ENCODE data around the gene FSIP2. TPM values are rescaled to one million over a fixed set of nuclear protein-coding genes. Genes with fewer than 3 reads are reported as not detected.

Gene FSIP2
- total and polyA plus RNA-seq, 3 experiments from 2014 or later, result not detected

- no peak overlapping the region for H3K4me3 Mint-ChIP-seq
- no peak for DNase-seq
- Histone ChIP-seq H3K4me1 (ENCODE audit: insufficient read depth, low read length) (no peaks in the 10 kb centered on the region), H3K27ac (ENCODE audit: low read depth, low read length) (no peak overlapping the region), H3K36me3 (ENCODE audit: insufficient read depth, low read length) (no peaks in the 10 kb centered on the region), H3K9me3 (ENCODE audit: low read length) (no peaks in the 10 kb centered on the region), H3K4me3 (ENCODE audit: low read length) (no peak overlapping the region), H3K27me3 (ENCODE audit: insufficient read depth, low read length, poor library complexity, severe bottlenecking) (no peaks in the 10 kb centered on the region)
- CTCF ChIA-PET, result no interaction called here
- H3K27ac Mint-ChIP-seq, result no peak overlapping the region
- POLR2A ChIA-PET, result no interaction called here
- H3K9me3 Mint-ChIP-seq, result peaks cover 22 to 47% (median 28%) of the 10 kb centered on the region in 5 donors
- no peaks in the 10 kb centered on the region for H3K4me1 Mint-ChIP-seq
- H3K27me3 Mint-ChIP-seq, result no peaks in the 10 kb centered on the region
- H3K36me3 Mint-ChIP-seq, result peaks cover 0 to 14% (median 0%) of the 10 kb centered on the region in 3 donors
Measured at GRCh38 chr2:185813707-185814106, 75.1 kb downstream of the FSIP2 start.

DNA sequence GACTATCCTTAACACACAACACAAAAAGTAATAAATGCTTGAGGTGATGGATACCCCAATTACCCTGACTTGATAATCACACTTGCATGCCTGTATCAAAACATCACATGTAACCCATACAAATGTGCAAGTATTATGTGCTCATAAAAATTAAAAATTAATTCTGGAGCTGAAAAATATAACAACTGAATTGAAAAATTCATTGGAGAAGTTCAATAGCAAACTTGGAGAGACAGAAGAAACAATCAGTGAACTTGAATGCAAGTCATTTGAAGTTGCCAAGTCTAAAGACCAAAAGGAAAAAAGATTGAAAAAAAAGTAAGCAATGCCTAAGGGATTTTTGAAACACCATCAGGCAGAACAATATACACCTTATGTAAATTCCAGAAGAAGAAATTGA lies 79.4 kb downstream of the FSIP2 start:
- no peak overlapping the region for H3K27ac Mint-ChIP-seq
- DNase-seq, result no peak
- ChIA-PET CTCF (no interaction called here), POLR2A (no interaction called here)
- Histone ChIP-seq H3K4me1 (ENCODE audit: insufficient read depth, low read length) (no peaks in the 10 kb centered on the region), H3K4me3 (ENCODE audit: low read length) (no peak overlapping the region), H3K27ac (ENCODE audit: low read depth, low read length) (no peak overlapping the region), H3K27me3 (ENCODE audit: insufficient read depth, low read length, poor library complexity, severe bottlenecking) (no peaks in the 10 kb centered on the region), H3K9me3 (ENCODE audit: low read length) (no peaks in the 10 kb centered on the region), H3K36me3 (ENCODE audit: insufficient read depth, low read length) (no peaks in the 10 kb centered on the region)
- no peak overlapping the region for H3K4me3 Mint-ChIP-seq
- H3K9me3 Mint-ChIP-seq, result peaks cover 28 to 49% (median 40%) of the 10 kb centered on the region in 5 donors
- no peaks in the 10 kb centered on the region for H3K4me1 Mint-ChIP-seq
- no peaks in the 10 kb centered on the region for H3K27me3 Mint-ChIP-seq
- H3K36me3 Mint-ChIP-seq, result peaks cover 0 to 14% (median 0%) of the 10 kb centered on the region in 3 donors

GRCh38 chr2:185821467-185821866 lies 82.9 kb downstream of the FSIP2 start:
- CTCF ChIA-PET, result no interaction called here
- DNase-seq, result no peak
- peaks cover 0 to 4% (median 0%) of the 10 kb centered on the region in 3 donors for H3K36me3 Mint-ChIP-seq
- H3K4me1 Mint-ChIP-seq, result no peaks in the 10 kb centered on the region
- POLR2A ChIA-PET, result no interaction called here
- Histone ChIP-seq H3K4me3 (ENCODE audit: low read length) (no peak overlapping the region), H3K36me3 (ENCODE audit: insufficient read depth, low read length) (no peaks in the 10 kb centered on the region), H3K27me3 (ENCODE audit: insufficient read depth, low read length, poor library complexity, severe bottlenecking) (no peaks in the 10 kb centered on the region), H3K9me3 (ENCODE audit: low read length) (no peaks in the 10 kb centered on the region), H3K4me1 (ENCODE audit: insufficient read depth, low read length) (no peaks in the 10 kb centered on the region), H3K27ac (ENCODE audit: low read depth, low read length) (no peak overlapping the region)
- H3K27me3 Mint-ChIP-seq, result no peaks in the 10 kb centered on the region
- H3K4me3 Mint-ChIP-seq, result no peak overlapping the region
- no peak overlapping the region for H3K27ac Mint-ChIP-seq
- H3K9me3 Mint-ChIP-seq, result peaks cover 25 to 41% (median 32%) of the 10 kb centered on the region in 5 donors

- H3K36me3 ChIP-seq (ENCODE audit: insufficient read depth, low read length), result no peaks in the 10 kb centered on the region
- CTCF ChIA-PET, result no interaction called here
- no peaks in the 10 kb centered on the region for H3K27me3 Mint-ChIP-seq
Measured at GRCh38 chr2:185823773-185824172, 85.2 kb downstream of the FSIP2 start.

GRCh38 chr2:185825557-185825956 lies 87.0 kb downstream of the FSIP2 start:
- no peak overlapping the region for H3K27ac ChIP-seq (ENCODE audit: low read depth, low read length)
- H3K36me3 ChIP-seq (ENCODE audit: insufficient read depth, low read length), result no peaks in the 10 kb centered on the region
- H3K9me3 ChIP-seq (ENCODE audit: low read length), result no peaks in the 10 kb centered on the region
- no peak overlapping the region for H3K4me3 ChIP-seq (ENCODE audit: low read length)
- CTCF ChIA-PET, result no interaction called here
- POLR2A ChIA-PET, result no interaction called here
- no peaks in the 10 kb centered on the region for H3K36me3 Mint-ChIP-seq
- H3K27ac Mint-ChIP-seq, result no peak overlapping the region
- no peak overlapping the region for H3K4me3 Mint-ChIP-seq
- H3K27me3 ChIP-seq (ENCODE audit: insufficient read depth, low read length, poor library complexity, severe bottlenecking), result no peaks in the 10 kb centered on the region
- H3K4me1 Mint-ChIP-seq, result no peaks in the 10 kb centered on the region
- no peak for DNase-seq
- H3K27me3 Mint-ChIP-seq, result no peaks in the 10 kb centered on the region
- peaks cover 5 to 25% (median 16%) of the 10 kb centered on the region in 5 donors for H3K9me3 Mint-ChIP-seq
- no peaks in the 10 kb centered on the region for H3K4me1 ChIP-seq (ENCODE audit: insufficient read depth, low read length)

More at GRCh38 chr2:185823773-185824172, 85.2 kb downstream of the FSIP2 start:
- Mint-ChIP-seq H3K4me1 (no peaks in the 10 kb centered on the region), H3K27ac (no peak overlapping the region), H3K4me3 (no peak overlapping the region), H3K36me3 (no peaks in the 10 kb centered on the region), H3K9me3 (peaks cover 11 to 31% (median 19%) of the 10 kb centered on the region in 5 donors)
- Histone ChIP-seq H3K4me3 (ENCODE audit: low read length) (no peak overlapping the region), H3K9me3 (ENCODE audit: low read length) (no peaks in the 10 kb centered on the region), H3K27me3 (ENCODE audit: insufficient read depth, low read length, poor library complexity, severe bottlenecking) (no peaks in the 10 kb centered on the region), H3K4me1 (ENCODE audit: insufficient read depth, low read length) (no peaks in the 10 kb centered on the region), H3K27ac (ENCODE audit: low read depth, low read length) (no peak overlapping the region)
- DNase-seq, result no peak
- POLR2A ChIA-PET, result no interaction called here

- no peaks in the 10 kb centered on the region for H3K27me3 ChIP-seq (ENCODE audit: insufficient read depth, low read length, poor library complexity, severe bottlenecking)
- Mint-ChIP-seq H3K4me1 (no peaks in the 10 kb centered on the region), H3K4me3 (no peak overlapping the region), H3K27ac (no peak overlapping the region), H3K27me3 (no peaks in the 10 kb centered on the region), H3K36me3 (no peaks in the 10 kb centered on the region), H3K9me3 (peaks cover 3 to 14% (median 6%) of the 10 kb centered on the region in 5 donors)
- no peak overlapping the region for H3K27ac ChIP-seq (ENCODE audit: low read depth, low read length)
- no peak overlapping the region for H3K4me3 ChIP-seq (ENCODE audit: low read length)
- ChIA-PET POLR2A (no interaction called here), CTCF (no interaction called here)
- no peaks in the 10 kb centered on the region for H3K4me1 ChIP-seq (ENCODE audit: insufficient read depth, low read length)
- no peaks in the 10 kb centered on the region for H3K9me3 ChIP-seq (ENCODE audit: low read length)
- H3K36me3 ChIP-seq (ENCODE audit: insufficient read depth, low read length), result no peaks in the 10 kb centered on the region
- DNase-seq, result no peak
Measured at GRCh38 chr2:185828326-185828725, 89.7 kb downstream of the FSIP2 start.

GRCh38 chr2:185833864-185834263 lies 95.3 kb downstream of the FSIP2 start:
- Mint-ChIP-seq H3K27me3 (no peaks in the 10 kb centered on the region), H3K4me3 (no peak overlapping the region)
- CTCF ChIA-PET, result no interaction called here

GRCh38 chr2:185835974-185836373 lies 97.4 kb downstream of the FSIP2 start:
- Mint-ChIP-seq H3K4me3 (no peak overlapping the region), H3K27ac (no peak overlapping the region), H3K9me3 (peaks cover 31 to 48% (median 41%) of the 10 kb centered on the region in 5 donors), H3K4me1 (no peaks in the 10 kb centered on the region), H3K27me3 (no peaks in the 10 kb centered on the region), H3K36me3 (peaks cover 0 to 3% (median 1%) of the 10 kb centered on the region in 3 donors)
- H3K27me3 ChIP-seq (ENCODE audit: insufficient read depth, low read length, poor library complexity, severe bottlenecking), result no peaks in the 10 kb centered on the region
- H3K4me3 ChIP-seq (ENCODE audit: low read length), result no peak overlapping the region
- CTCF ChIA-PET, result no interaction called here
- DNase-seq, result no peak
- H3K9me3 ChIP-seq (ENCODE audit: low read length), result no peaks in the 10 kb centered on the region
- POLR2A ChIA-PET, result no interaction called here
- H3K36me3 ChIP-seq (ENCODE audit: insufficient read depth, low read length), result no peaks in the 10 kb centered on the region
- no peaks in the 10 kb centered on the region for H3K4me1 ChIP-seq (ENCODE audit: insufficient read depth, low read length)
- no peak overlapping the region for H3K27ac ChIP-seq (ENCODE audit: low read depth, low read length)

More at GRCh38 chr2:185833864-185834263, 95.3 kb downstream of the FSIP2 start:
- H3K36me3 ChIP-seq (ENCODE audit: insufficient read depth, low read length), result no peaks in the 10 kb centered on the region
- no peaks in the 10 kb centered on the region for H3K4me1 Mint-ChIP-seq
- no peaks in the 10 kb centered on the region for H3K9me3 ChIP-seq (ENCODE audit: low read length)
- no peaks in the 10 kb centered on the region for H3K4me1 ChIP-seq (ENCODE audit: insufficient read depth, low read length)
- no peaks in the 10 kb centered on the region for H3K27me3 ChIP-seq (ENCODE audit: insufficient read depth, low read length, poor library complexity, severe bottlenecking)
- POLR2A ChIA-PET, result no interaction called here
- no peak overlapping the region for H3K4me3 ChIP-seq (ENCODE audit: low read length)
- no peak for DNase-seq
- H3K27ac ChIP-seq (ENCODE audit: low read depth, low read length), result no peak overlapping the region
- H3K9me3 Mint-ChIP-seq, result peaks cover 20 to 36% (median 27%) of the 10 kb centered on the region in 5 donors
- peaks cover 0 to 3% (median 1%) of the 10 kb centered on the region in 3 donors for H3K36me3 Mint-ChIP-seq
- H3K27ac Mint-ChIP-seq, result no peak overlapping the region

- Histone ChIP-seq H3K36me3 (ENCODE audit: insufficient read depth, low read length) (no peaks in the 10 kb centered on the region), H3K4me1 (ENCODE audit: insufficient read depth, low read length) (no peaks in the 10 kb centered on the region), H3K9me3 (ENCODE audit: low read length) (no peaks in the 10 kb centered on the region), H3K27me3 (ENCODE audit: insufficient read depth, low read length, poor library complexity, severe bottlenecking) (no peaks in the 10 kb centered on the region), H3K27ac (ENCODE audit: low read depth, low read length) (no peak overlapping the region), H3K4me3 (ENCODE audit: low read length) (no peak overlapping the region)
- H3K4me3 Mint-ChIP-seq, result no peak overlapping the region
- POLR2A ChIA-PET, result no interaction called here
- no peaks in the 10 kb centered on the region for H3K4me1 Mint-ChIP-seq
- H3K36me3 Mint-ChIP-seq, result peaks cover 0 to 9% (median 4%) of the 10 kb centered on the region in 3 donors
- no peak overlapping the region for H3K27ac Mint-ChIP-seq
- CTCF ChIA-PET, result no interaction called here
- H3K27me3 Mint-ChIP-seq, result no peaks in the 10 kb centered on the region
- DNase-seq, result no peak
- peaks cover 5 to 33% (median 26%) of the 10 kb centered on the region in 5 donors for H3K9me3 Mint-ChIP-seq
Measured at GRCh38 chr2:185854885-185855284, 116.3 kb downstream of the FSIP2 start.

Data from CD8-positive, alpha-beta memory T cell (primary cell).